ENCODE results near the gene PIGH. TPM values are rescaled to one million over a fixed set of nuclear protein-coding genes. Genes with fewer than 3 reads are reported as not detected.
A peak's percentile ranks its signal among the peaks of the same experiment; 100 is the strongest.

The PIGH gene
- polyA plus RNA-seq, 1 donor from 2014 or later = 91.8 TPM

- Histone ChIP-seq H4K20me1 (ENCODE audit: insufficient read depth) (no peaks in the 10 kb centered on the region), H2AFZ (ENCODE audit: low read depth, low read length) (no peak overlapping the region), H3K27me3 (ENCODE audit: insufficient read depth, low read depth, low read length) (no peaks in the 10 kb centered on the region), H3K9me3 (ENCODE audit: low read length) (no peaks in the 10 kb centered on the region), H3K79me2 (replicated peaks; ENCODE audit: insufficient read depth, low read length) (no peaks in the 10 kb centered on the region), H3K36me3 (ENCODE audit: insufficient read depth, low read length) (peaks cover 12% of the 10 kb centered on the region), H3K4me2 (ENCODE audit: low read length) (no peak overlapping the region), H3K9me2 (ENCODE audit: insufficient read depth, low read length) (no peaks in the 10 kb centered on the region), H3F3A (ENCODE audit: insufficient read depth, low read length, poor library complexity, severe bottlenecking) (no peaks in the 10 kb centered on the region), H3K4me3 (ENCODE audit: low read length) (no peak overlapping the region), H3K27ac (ENCODE audit: low read length) (no peak overlapping the region), H3K9ac (ENCODE audit: low read length) (no peak overlapping the region)
- peak; percentile 84 for TF ChIP-seq SMC3 (conservative IDR thresholded peaks at IDR 0.05; ENCODE audit: poor library complexity)
- no peak for TF ChIP-seq TAF1 (IDR thresholded peaks at IDR 0.05; ENCODE audit: low read depth)
- TF ChIP-seq CTCF (IDR thresholded peaks at IDR 0.05; ENCODE audit: poor library complexity, severe bottlenecking) = peak; percentile 76
- TF ChIP-seq POLR2AphosphoS5 (IDR thresholded peaks at IDR 0.05) = no peak
- TF ChIP-seq RAD21 (conservative IDR thresholded peaks at IDR 0.05) = peak; percentile 74
- no peak for TF ChIP-seq REST (IDR thresholded peaks at IDR 0.05; ENCODE audit: borderline replicate concordance)
Measured at GRCh38 chr14:67571275-67571990, 28.6 kb downstream of the PIGH start.

GRCh38 chr14:67570453-67570852 is 29.6 kb downstream of the PIGH start:
- Histone ChIP-seq H3K9ac (ENCODE audit: low read length) (no peak overlapping the region), H2AFZ (ENCODE audit: low read depth, low read length) (no peak overlapping the region), H3F3A (ENCODE audit: insufficient read depth, low read length, poor library complexity, severe bottlenecking) (no peaks in the 10 kb centered on the region), H3K36me3 (ENCODE audit: insufficient read depth, low read length) (peaks cover 6% of the 10 kb centered on the region), H4K20me1 (ENCODE audit: insufficient read depth) (no peaks in the 10 kb centered on the region), H3K4me2 (ENCODE audit: low read length) (no peak overlapping the region), H3K4me3 (ENCODE audit: low read length) (no peak overlapping the region), H3K9me3 (ENCODE audit: low read length) (no peaks in the 10 kb centered on the region), H3K79me2 (replicated peaks; ENCODE audit: insufficient read depth, low read length) (no peaks in the 10 kb centered on the region), H3K27ac (ENCODE audit: low read length) (no peak overlapping the region), H3K27me3 (ENCODE audit: insufficient read depth, low read depth, low read length) (no peaks in the 10 kb centered on the region), H3K9me2 (ENCODE audit: insufficient read depth, low read length) (no peaks in the 10 kb centered on the region)
- TF ChIP-seq MXI1 (conservative IDR thresholded peaks at IDR 0.05; ENCODE audit: poor library complexity, severe bottlenecking) (no peak), TAF1 (IDR thresholded peaks at IDR 0.05; ENCODE audit: low read depth) (no peak), SMC3 (conservative IDR thresholded peaks at IDR 0.05; ENCODE audit: poor library complexity) (no peak), REST (IDR thresholded peaks at IDR 0.05; ENCODE audit: borderline replicate concordance) (no peak), EZH2 (IDR thresholded peaks at IDR 0.05; ENCODE audit: borderline replicate concordance, insufficient read depth, low read length, poor library complexity, severe bottlenecking) (no peak), EP300 (conservative IDR thresholded peaks at IDR 0.05; ENCODE audit: poor library complexity, severe bottlenecking) (no peak), POLR2AphosphoS5 (IDR thresholded peaks at IDR 0.05) (no peak), CTCF (IDR thresholded peaks at IDR 0.05; ENCODE audit: poor library complexity, severe bottlenecking) (no peak), RAD21 (conservative IDR thresholded peaks at IDR 0.05) (no peak)
